GM19468 (cell line): ENCODE data around the gene PCCB.
"Not testable (repeated sequence)": the region's sequence is repeated elsewhere in the genome, so short reads cannot be mapped to it uniquely, and the experiment has no call there.

Source experiments
- ATAC-seq: cut with Tn5 transposase; IDR thresholded peaks from one replicate; pipeline ENCODE4 v1.9.1; 2021; ENCODE audit warnings: mild to moderate bottlenecking, moderate library complexity, moderate number of reproducible peaks; ENCODE audit not compliant: unreplicated experiment; ENCODE audit errors: extremely low read depth

The PCCB gene

GRCh38 chr3:136305879-136306278 lies 55.7 kb downstream of the PCCB start:
- no peak for ATAC-seq

GRCh38 chr3:136311261-136311660 lies 61.1 kb downstream of the PCCB start:
- ATAC-seq = no peak

GRCh38 chr3:136311968-136312367 lies 61.8 kb downstream of the PCCB start:
- ATAC-seq = no peak

GRCh38 chr3:136326316-136326715 lies 76.2 kb downstream of the PCCB start:
- no peak for ATAC-seq

DNA sequence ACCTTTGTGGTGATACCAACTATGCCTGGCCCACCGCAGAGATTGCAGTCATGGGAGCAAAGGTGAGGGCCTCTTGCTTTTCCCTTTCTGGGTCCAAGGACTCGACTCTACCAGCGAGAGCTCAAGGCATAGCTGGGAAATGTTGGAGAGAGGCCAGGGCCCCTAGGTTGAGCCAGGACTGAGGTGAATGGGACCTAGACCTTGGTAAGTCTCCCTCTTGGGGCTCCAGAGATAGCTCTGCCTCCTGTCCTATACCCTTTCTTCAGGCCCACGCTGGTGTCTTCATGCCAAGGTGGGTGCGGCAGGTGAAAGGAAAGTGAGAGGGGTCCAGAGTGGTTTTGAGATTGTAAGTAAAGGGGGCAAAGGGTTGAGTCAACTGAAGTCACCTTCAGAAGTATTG lies 77.5 kb downstream of the PCCB start:
- no peak for ATAC-seq

DNA sequence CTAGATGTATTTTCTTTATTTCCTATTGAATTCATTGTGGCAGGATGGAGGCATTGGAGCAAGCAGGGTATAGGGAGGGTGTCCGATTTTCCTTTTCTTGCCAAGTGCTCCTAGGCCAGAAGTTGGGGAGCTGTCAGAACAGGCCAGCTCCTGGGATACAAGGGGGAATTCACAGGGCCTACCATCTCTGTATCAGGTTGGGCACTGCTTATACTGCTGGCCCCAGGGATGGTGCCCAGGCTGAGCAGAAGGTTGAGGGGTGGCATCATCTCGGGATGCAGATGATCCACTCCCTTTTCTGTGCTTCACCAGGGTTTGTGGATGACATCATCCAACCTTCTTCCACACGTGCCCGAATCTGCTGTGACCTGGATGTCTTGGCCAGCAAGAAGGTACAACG lies 79.5 kb downstream of the PCCB start:
- ATAC-seq = no peak

DNA sequence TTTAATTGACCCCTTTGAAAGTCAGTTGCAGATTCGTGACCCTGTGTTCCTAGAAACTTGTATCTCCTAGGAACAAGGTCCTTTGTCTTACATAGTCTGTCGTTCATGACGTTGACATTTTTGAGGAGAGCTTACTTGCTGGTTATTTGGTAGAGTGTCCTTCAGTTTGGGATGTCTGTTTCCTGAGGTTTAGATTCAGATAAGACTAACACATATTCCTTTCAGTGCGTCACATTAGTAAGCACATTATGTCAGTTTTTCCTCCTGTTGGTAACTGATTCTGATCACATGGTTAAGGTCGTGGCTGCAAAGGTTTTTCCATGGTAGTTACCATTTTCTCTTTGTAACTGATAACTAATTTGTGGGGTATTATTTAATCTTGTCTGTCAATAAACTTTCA lies 80.8 kb downstream of the PCCB start:
- ATAC-seq = no peak

DNA sequence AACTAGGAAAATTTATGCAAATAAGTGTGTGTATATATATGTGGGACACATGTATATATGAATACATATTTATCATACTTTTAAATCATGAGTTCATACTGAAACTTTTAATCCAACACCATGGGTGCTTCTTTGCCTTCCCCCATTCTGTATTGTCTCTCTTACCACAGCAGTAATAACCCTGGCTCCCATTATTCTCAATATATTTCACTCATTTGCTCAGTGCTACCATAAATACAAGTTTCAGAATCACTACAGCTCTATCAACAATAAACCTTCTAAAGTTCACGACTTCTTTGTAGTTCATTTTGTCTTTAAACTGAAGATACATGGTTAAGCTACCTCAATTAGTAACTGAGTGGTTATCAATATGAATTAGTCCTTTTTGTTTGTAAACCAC lies 82.2 kb downstream of the PCCB start:
- no peak for ATAC-seq

GRCh38 chr3:136332776-136333175 lies 82.6 kb downstream of the PCCB start:
- no peak for ATAC-seq

DNA sequence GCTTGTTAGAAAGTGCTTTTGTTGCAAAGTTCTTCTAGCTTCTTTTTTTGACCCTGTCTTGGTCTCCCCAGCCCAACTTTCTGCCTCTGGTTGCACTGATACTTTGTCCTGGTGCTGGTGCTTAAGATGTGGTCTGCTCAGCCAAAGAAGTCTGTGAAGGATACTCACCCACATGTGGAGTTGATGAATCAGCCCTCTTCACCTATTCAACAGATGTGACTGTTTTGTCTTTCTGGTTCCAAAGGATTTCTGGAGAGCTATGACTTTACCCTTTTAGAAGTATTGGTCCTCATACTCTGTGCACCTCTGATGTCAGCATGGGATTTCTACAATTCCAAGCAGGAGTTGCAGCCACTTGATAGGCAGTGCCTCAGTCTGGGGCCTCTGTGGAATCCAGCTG lies 84.1 kb downstream of the PCCB start:
- no peak for ATAC-seq

- ATAC-seq = not testable (repeated sequence)
Measured at GRCh38 chr3:136334726-136335125, 84.6 kb downstream of the PCCB start.

DNA sequence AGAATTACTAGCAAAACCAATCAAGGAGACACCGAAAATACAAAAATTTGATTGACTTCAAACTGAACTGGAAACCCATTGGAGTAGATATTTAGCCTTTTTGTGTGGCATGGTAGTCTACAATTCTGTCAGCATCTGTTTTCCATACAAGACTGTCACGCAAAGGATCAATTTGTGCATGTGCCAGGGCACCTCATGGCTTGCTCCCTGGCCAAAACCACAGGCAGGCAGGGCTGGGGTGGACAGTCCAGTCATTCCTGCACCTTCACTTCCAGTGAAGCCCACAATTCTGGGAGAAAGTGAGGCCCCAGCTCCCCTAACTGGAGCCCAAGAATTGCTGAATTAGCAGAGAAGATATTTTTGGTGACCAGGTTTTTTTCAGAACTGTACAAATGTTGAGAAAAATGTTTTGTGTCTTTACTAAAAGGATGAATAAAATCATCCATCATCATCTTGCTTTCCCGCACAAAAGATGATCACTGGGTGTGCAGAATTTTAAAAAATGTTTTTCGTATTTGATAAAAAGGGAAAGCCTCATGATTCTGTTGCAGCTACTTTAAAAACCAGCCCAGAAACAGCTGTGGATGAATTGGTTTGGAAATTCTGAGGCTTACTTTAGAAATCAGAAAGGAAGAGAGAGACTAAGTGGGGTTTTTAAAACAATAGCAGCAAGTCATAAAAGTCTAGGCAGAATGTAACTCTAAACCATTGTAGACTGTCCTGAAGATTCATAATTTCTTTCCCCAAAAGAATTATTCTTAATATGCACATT lies 86.4 kb downstream of the PCCB start:
- ATAC-seq = no peak

DNA sequence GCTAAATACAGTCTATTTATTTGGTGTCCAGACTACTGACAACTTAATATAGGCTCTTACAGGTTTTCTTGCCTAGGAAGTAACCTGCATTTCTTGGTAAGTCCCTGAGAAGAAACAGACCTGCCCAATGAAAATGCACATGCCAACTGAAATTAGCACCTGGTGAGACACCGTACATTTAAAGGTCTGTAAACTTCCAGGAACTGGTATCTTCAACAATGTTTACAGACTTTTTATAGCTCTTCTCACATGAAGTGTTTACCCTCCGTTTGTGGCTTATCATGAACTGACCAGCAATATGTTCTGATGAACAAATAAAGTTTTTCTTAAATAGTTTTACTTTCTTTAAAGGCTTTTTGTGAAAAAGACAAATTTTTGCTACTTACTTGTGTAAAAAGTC lies 93.3 kb downstream of the PCCB start:
- no peak for ATAC-seq

DNA sequence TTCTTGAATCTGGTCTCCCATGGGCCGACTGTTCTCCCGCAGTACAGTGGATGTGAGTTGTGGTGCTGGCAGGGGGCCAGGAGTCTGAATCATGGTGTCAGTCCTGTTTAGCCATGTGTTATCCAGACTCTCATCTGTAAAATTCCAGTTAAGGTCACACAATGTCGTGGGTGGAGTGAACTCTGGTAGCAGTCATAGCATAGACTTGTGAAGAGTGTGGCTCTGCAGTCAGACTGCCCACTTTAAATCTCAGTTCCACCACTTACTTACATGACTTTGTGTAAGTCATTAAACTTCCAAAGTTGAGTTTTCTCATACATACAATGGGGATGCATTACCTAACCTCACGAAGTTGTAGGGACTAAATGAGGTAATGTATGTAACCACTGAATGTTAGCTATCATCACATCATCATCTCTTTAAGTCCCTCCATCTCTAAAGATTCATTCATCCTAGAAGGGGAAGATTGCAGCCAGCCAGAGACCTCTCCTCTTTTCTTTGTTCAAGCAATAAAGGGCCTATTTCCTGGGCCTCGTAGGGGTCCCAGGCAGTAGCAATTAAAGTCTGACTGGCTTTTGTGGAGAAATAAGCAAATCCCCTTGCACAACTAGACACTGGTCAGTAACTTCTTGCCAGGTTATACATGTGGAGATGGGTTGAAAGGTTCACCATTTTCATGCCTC lies 93.9 kb downstream of the PCCB start:
- ATAC-seq = no peak

DNA sequence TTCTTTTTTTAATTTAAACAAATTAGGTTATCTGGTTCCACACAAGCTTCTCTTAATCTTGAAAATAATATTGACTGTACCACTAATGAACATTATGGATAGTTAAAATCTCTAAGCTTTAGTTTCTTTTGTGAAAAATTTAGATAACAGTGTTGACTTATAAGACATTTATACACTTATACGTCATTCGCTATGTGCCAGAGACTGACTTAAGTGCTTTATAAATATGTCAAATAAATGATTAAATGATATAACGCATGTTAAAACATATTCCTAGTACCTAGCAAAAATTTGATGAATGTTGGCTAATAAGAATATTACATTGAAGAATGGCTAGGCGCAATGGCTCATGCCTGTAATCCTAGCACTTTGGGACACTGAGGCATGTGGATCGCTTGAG lies 96.3 kb downstream of the PCCB start:
- no peak for ATAC-seq

DNA sequence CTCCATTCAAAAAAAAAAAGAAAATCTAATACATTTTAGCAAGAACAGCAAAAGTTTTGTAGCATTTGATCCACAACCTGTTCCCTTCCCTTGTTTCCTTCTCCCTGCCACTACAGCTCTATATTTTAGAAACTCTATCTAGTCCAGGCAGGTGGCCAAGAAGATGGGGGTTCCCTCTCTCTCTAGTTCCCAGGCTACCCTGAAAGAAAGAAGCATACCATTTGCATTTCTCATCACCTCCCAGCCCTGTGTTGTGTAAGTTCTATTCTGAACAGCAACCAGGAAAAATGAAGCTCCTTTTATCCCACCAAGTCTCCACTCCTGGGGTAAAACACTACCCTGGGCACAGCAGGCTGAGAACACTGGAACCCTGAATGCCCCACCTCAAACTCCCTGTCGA lies 100.0 kb downstream of the PCCB start:
- no peak for ATAC-seq

- no peak for ATAC-seq
Measured at GRCh38 chr3:136350557-136350956, 100.4 kb downstream of the PCCB start.

GRCh38 chr3:136351351-136351750 lies 101.2 kb downstream of the PCCB start:
- no peak for ATAC-seq

GRCh38 chr3:136351905-136352304 lies 101.8 kb downstream of the PCCB start:
- ATAC-seq = no peak

DNA sequence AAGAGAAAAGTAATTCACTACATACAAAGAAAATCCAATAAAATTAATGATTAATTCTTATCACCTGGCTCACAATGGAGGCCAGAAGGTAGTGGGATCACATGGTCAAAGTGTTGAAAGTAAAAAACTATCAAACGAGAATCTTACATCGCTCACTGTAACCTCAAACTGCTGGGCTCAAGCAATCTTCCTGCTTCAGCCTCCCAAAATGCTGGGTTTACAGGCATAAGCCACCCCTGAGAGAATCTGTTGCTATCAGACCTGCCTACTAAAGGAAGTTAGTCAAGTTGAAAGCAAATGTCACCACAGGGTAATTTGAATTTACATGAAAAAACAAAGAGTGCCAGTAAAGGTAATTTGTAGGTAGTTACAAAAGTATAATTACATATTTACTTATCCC lies 103.3 kb downstream of the PCCB start:
- peak; percentile 35 for ATAC-seq

DNA sequence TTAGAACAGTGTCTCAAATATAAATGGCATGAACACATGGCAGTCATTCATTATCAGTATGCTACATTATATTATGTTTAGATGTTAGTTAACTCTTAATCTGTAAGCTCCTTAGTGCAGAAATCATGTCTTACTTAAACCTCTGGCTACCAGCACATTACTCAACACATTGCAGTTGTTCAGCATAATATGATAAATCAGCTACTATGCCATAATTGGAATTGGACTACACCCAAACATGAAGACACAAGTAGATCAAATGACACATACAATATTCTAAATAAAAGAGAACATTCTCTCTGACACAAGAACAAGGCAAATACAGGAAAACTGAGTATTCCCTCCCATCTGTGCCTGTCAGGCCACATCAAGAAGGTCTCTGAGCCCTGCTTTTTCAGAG lies 116.1 kb downstream of the PCCB start:
- no peak for ATAC-seq

GRCh38 chr3:136375800-136376199 lies 125.7 kb downstream of the PCCB start:
- not testable (repeated sequence) for ATAC-seq
